Large intestine (tissue), 3 donors: Measurements from ENCODE around the gene IP6K1. TPM values are rescaled to one million over a fixed set of nuclear protein-coding genes. Genes with fewer than 3 reads are reported as not detected.

Experiments used
- DNase-seq, 2 donors: peaks; one replicate each; pipeline versions ENCODE4 v3.0.0 to v3.0.0-alpha.2; 2013
- H3K27ac ChIP-seq: one replicate; pipeline ENCODE4 v1.5.1; 2013; ENCODE audit warnings: low read length
- H3K27me3 ChIP-seq: 2 replicates; pipeline ENCODE4 v1.6.1; 2013; ENCODE audit warnings: low read length; ENCODE audit not compliant: control insufficient read depth, insufficient read depth
- H3K36me3 ChIP-seq: 2 replicates; pipeline ENCODE4 v1.6.1; 2013; ENCODE audit warnings: low read length; ENCODE audit not compliant: control insufficient read depth, insufficient read depth
- H3K4me1 ChIP-seq: one replicate; pipeline ENCODE4 v1.6.1; 2013; ENCODE audit warnings: low read length; ENCODE audit not compliant: control insufficient read depth, insufficient read depth
- H3K4me3 ChIP-seq: one replicate; pipeline ENCODE4 v1.5.1; 2013; ENCODE audit warnings: low read length
- H3K9me3 ChIP-seq: one replicate; pipeline ENCODE4 v1.6.1; 2013; ENCODE audit warnings: mild to moderate bottlenecking, low read depth, low read length, moderate library complexity; ENCODE audit not compliant: control insufficient read depth
- WGBS: methylation state at CpG from one replicate; pipeline ENCODE4 v1.1.5; 2013; ENCODE audit warnings: low lambda C conversion rate; ENCODE audit not compliant: insufficient coverage; 5-methylcytosine and 5-hydroxymethylcytosine counted together
- polyA plus RNA-seq: library from polyadenylated mRNA; unstranded; fragments of 120-200 nt; gene quantifications from one replicate; pipeline ENCODE4 v1.2.1, GENCODE V29; 2013

The IP6K1 gene
- polyA plus RNA-seq, 1 donor = 27.1 TPM

GRCh38 chr3:49805897-49806701 is 19.8 kb upstream of the IP6K1 start:
- H3K27me3 ChIP-seq = peaks cover 21% of the 10 kb centered on the region
- H3K36me3 ChIP-seq = peaks cover 24% of the 10 kb centered on the region
- peak; percentile 70 to 81 for DNase-seq
- peaks cover 31% of the 10 kb centered on the region for H3K4me1 ChIP-seq
- no peaks in the 10 kb centered on the region for H3K9me3 ChIP-seq
- no peak overlapping the region for H3K4me3 ChIP-seq
- H3K27ac ChIP-seq = peak overlapping the region; percentile 81
- WGBS = no CpG with 5 or more reads among the region's 11 CpGs

- H3K36me3 ChIP-seq = peaks cover 19% of the 10 kb centered on the region
- peaks cover 31% of the 10 kb centered on the region for H3K4me1 ChIP-seq
- H3K27me3 ChIP-seq = peaks cover 23% of the 10 kb centered on the region
- no peaks in the 10 kb centered on the region for H3K9me3 ChIP-seq
- H3K4me3 ChIP-seq = no peak overlapping the region
- peak overlapping the region; percentile 81 for H3K27ac ChIP-seq
- no CpG with 5 or more reads among the region's 3 CpGs for WGBS
- peak; percentile 41 to 42 for DNase-seq
Observed at GRCh38 chr3:49805367-49805782, 19.0 kb upstream of the IP6K1 start.

- Histone ChIP-seq H3K27ac (peak overlapping the region; percentile 75), H3K4me1 (peaks cover 31% of the 10 kb centered on the region), H3K27me3 (peaks cover 23% of the 10 kb centered on the region), H3K36me3 (peaks cover 12% of the 10 kb centered on the region), H3K4me3 (peak overlapping the region; percentile 90), H3K9me3 (no peaks in the 10 kb centered on the region)
- DNase-seq = no peak
- no CpG with 5 or more reads among the region's 26 CpGs for WGBS
Observed at GRCh38 chr3:49804141-49805041, 18.0 kb upstream of the IP6K1 start.

- Histone ChIP-seq H3K4me1 (peaks cover 31% of the 10 kb centered on the region), H3K9me3 (no peaks in the 10 kb centered on the region), H3K27me3 (peaks cover 23% of the 10 kb centered on the region), H3K36me3 (peaks cover 6% of the 10 kb centered on the region), H3K27ac (peak overlapping the region; percentile 75), H3K4me3 (peak overlapping the region; percentile 90)
- no peak for DNase-seq
- no CpG with 5 or more reads among the region's 41 CpGs for WGBS
Observed at GRCh38 chr3:49803465-49804140, 17.3 kb upstream of the IP6K1 start.

GRCh38 chr3:49802719-49803464 is 16.6 kb upstream of the IP6K1 start, which contains the start of gene INKA1:
TSS of gene INKA1 (plus strand) at chr3:49803261. CDS start at chr3:49803393, 132 bp downstream.
- Histone ChIP-seq H3K27me3 (peaks cover 23% of the 10 kb centered on the region), H3K36me3 (peaks cover 5% of the 10 kb centered on the region), H3K4me3 (peak within 1 kb of the TSS; percentile 90), H3K4me1 (peaks cover 31% of the 10 kb centered on the region), H3K9me3 (no peaks in the 10 kb centered on the region), H3K27ac (peak within 1 kb of the TSS; percentile 88)
- WGBS = no CpG with 5 or more reads among the region's 71 CpGs
- DNase-seq = peak; percentile 82 to 89

- no peaks in the 10 kb centered on the region for H3K9me3 ChIP-seq
- H3K27me3 ChIP-seq = peaks cover 23% of the 10 kb centered on the region
- H3K27ac ChIP-seq = no peak overlapping the region
- H3K4me3 ChIP-seq = no peak overlapping the region
- no CpG with 5 or more reads among the region's 2 CpGs for WGBS
- H3K4me1 ChIP-seq = peaks cover 17% of the 10 kb centered on the region
- peaks cover 3% of the 10 kb centered on the region for H3K36me3 ChIP-seq
- DNase-seq = no peak
Observed at GRCh38 chr3:49801160-49801559, 14.8 kb upstream of the IP6K1 start.

- Histone ChIP-seq H3K4me3 (no peak within 1 kb of the TSS), H3K27me3 (peaks cover 23% of the 10 kb centered on the region), H3K27ac (no peak within 1 kb of the TSS), H3K9me3 (no peaks in the 10 kb centered on the region), H3K36me3 (no peaks in the 10 kb centered on the region), H3K4me1 (peaks cover 9% of the 10 kb centered on the region)
- DNase-seq = no peak
- no CpG with 5 or more reads among the region's 4 CpGs for WGBS
Observed at GRCh38 chr3:49799761-49800160, 13.4 kb upstream of the IP6K1 start, which contains the start of gene CDHR4. TSS of gene CDHR4 (minus strand) at chr3:49799873. CDS start at chr3:49799812, 61 bp downstream.

- H3K9me3 ChIP-seq = no peaks in the 10 kb centered on the region
- WGBS = no CpG with 5 or more reads among the region's 1 CpG
- H3K36me3 ChIP-seq = no peaks in the 10 kb centered on the region
- H3K27me3 ChIP-seq = peaks cover 19% of the 10 kb centered on the region
- H3K4me1 ChIP-seq = peaks cover 8% of the 10 kb centered on the region
- DNase-seq = no peak
- H3K27ac ChIP-seq = no peak overlapping the region
- no peak overlapping the region for H3K4me3 ChIP-seq
Observed at GRCh38 chr3:49799105-49799504, 12.8 kb upstream of the IP6K1 start.

- no peak overlapping the region for H3K27ac ChIP-seq
- DNase-seq = no peak
- no peaks in the 10 kb centered on the region for H3K4me1 ChIP-seq
- H3K4me3 ChIP-seq = no peak overlapping the region
- peaks cover 2% of the 10 kb centered on the region for H3K27me3 ChIP-seq
- no peaks in the 10 kb centered on the region for H3K9me3 ChIP-seq
- no peaks in the 10 kb centered on the region for H3K36me3 ChIP-seq
- no CpG with 5 or more reads among the region's 24 CpGs for WGBS
Observed at GRCh38 chr3:49794926-49795905, 8.9 kb upstream of the IP6K1 start.
